Activated CD4-positive, alpha-beta memory T cell treated with anti-CD3 and anti-CD28 coated beads for 36 hours (primary cell): ENCODE results near the gene CDK14. TPM values are rescaled to one million over a fixed set of nuclear protein-coding genes. Genes with fewer than 3 reads are reported as not detected.

Experiments
- CTCF ChIA-PET: fragments of 350-600 bp; sonication (Branson Sonifier 250); formaldehyde crosslinking; loops from one replicate; lab custom pipeline; 2021; ENCODE audit warnings: antibody characterized with exemption, inconsistent platforms; lab: Charles Lee
- POLR2A ChIA-PET: fragments of 350-600 bp; sonication (Branson Sonifier 250); formaldehyde crosslinking; loops from one replicate; lab custom pipeline; 2021; ENCODE audit warnings: antibody characterized with exemption; lab: Charles Lee
- DNase-seq: peaks from one replicate; pipeline ENCODE4 v3.0.0-alpha.2; 2020
- H3K27ac Mint-ChIP-seq: one replicate; pipeline ENCODE4 v1.8.0; 2021; ENCODE audit warnings: mixed read lengths
- H3K27me3 Mint-ChIP-seq: one replicate; pipeline ENCODE4 v1.8.0; 2021; ENCODE audit warnings: mixed read lengths
- H3K36me3 Mint-ChIP-seq: one replicate; pipeline ENCODE4 v1.8.0; 2021; ENCODE audit warnings: mixed read lengths
- H3K4me1 Mint-ChIP-seq: one replicate; pipeline ENCODE4 v1.8.0; 2021; ENCODE audit warnings: low read depth, mixed read lengths
- H3K4me3 Mint-ChIP-seq: one replicate; pipeline ENCODE4 v1.8.0; 2021; ENCODE audit warnings: mild to moderate bottlenecking, mixed read lengths
- H3K9me3 Mint-ChIP-seq: one replicate; pipeline ENCODE4 v1.8.0; 2021; ENCODE audit warnings: mixed read lengths
- intact Hi-C: fragments of 100-400 bp; cut with micrococcal nuclease; formaldehyde crosslinking; loops from one replicate; pipeline ENCODE4 v1.15.1; 2023
- total RNA-seq, 2 experiments: library from RNA; stranded (reverse); gene quantifications; one replicate each; pipeline ENCODE4 v1.2.3, GENCODE V29; 2021

The CDK14 gene
- total RNA-seq, 2 experiments from 2014 or later: not detected

DNA sequence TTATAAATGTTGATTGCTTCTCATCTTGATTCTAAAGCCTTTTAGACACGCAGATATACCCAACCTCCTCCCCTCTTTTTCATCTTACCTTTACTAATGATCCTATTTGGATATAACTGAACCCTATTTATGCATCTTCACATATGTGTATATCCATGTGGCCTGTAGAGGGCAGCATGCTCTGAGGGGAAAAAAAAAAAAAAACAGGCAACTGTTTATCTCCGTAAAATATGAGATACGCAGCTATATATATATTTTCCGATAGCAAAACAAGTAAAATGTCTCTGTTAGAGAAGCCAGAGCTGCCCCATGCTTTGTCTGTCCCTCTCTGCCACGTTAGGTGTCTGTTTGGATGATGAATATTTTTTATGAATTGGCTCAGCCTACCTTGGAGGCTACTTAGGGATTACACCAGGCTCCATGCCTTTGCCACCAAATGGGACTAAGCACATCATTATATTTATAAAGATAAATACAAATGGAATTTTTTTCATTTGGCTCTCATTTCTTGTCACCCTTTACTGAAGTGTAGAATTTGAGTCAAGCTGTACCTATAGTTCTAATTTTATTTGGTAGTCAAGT, 493.4 kb downstream of the CDK14 start:
- Mint-ChIP-seq H3K27ac (no peak overlapping the region), H3K36me3 (no peaks in the 10 kb centered on the region), H3K4me3 (no peak overlapping the region), H3K9me3 (no peaks in the 10 kb centered on the region), H3K4me1 (peaks cover 10% of the 10 kb centered on the region), H3K27me3 (peaks cover 1% of the 10 kb centered on the region)
- no peak for DNase-seq
- ChIA-PET POLR2A (interaction anchor here (0.6 kb wide), 1 partner anchor 820 kb away, joined by 5 read pairs; no protein-coding TSS in a partner anchor), CTCF (interaction anchor here (1.0 to 1.6 kb wide), 3 partner anchors 17 to 634 kb away, joined by 3 read pairs; no protein-coding TSS in a partner anchor)
- intact Hi-C loops: loop anchor here (5.0 to 10.0 kb wide), 2 partner anchors 173 to 1045 kb away; partner anchors contain the start of genes CYP51A1 and FZD1

DNA sequence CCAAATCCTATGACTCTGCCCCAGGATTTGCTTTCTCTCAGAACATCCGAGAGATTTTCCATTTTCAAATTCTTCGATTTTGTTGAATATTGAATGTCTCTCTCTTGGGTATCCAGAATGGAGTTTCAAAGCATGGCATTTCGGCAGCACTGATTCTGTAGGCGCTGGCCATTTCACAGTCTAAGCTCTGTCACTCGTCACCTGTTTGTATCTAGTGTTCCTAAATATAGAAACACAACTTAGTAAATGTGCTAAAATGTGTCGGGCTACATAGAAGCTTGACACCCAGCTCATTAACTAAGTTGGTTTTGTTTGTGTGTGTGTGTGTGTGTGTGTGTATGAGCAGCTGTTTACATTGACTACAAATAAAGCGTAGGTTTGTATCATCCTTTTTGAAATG, 494.6 kb downstream of the CDK14 start:
- Mint-ChIP-seq H3K27me3 (peaks cover 4% of the 10 kb centered on the region), H3K27ac (no peak overlapping the region), H3K9me3 (no peaks in the 10 kb centered on the region), H3K4me3 (no peak overlapping the region), H3K36me3 (no peaks in the 10 kb centered on the region), H3K4me1 (no peaks in the 10 kb centered on the region)
- CTCF ChIA-PET: interaction anchor here (1.5 to 1.6 kb wide), 2 partner anchors 16 to 635 kb away, joined by 3 read pairs; no protein-coding TSS in a partner anchor
- POLR2A ChIA-PET: no interaction called here
- no peak for DNase-seq
- intact Hi-C loops: no loop called here

DNA sequence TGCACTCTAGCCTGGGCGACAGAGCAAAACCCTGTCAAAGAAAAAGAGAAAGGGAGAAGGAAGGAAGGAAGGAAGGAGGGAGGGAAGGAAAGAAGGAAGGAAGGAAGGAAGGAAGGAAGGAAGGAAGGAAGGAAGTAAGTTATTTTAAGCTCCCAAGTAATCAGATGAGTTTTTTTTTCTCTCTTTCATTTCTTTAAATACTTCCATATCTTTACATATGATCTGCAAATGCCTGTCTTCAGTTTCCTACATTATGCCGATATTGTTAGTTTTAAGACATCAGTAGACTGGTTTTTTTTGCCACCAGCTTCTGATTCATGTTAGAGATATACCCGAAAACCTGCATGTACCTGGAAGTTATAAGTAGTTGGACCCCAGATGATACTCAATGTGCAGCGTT, 495.5 kb downstream of the CDK14 start:
- Mint-ChIP-seq H3K27ac (no peak overlapping the region), H3K4me1 (no peaks in the 10 kb centered on the region), H3K27me3 (peaks cover 4% of the 10 kb centered on the region), H3K36me3 (no peaks in the 10 kb centered on the region), H3K9me3 (no peaks in the 10 kb centered on the region), H3K4me3 (no peak overlapping the region)
- ChIA-PET POLR2A (no interaction called here), CTCF (no interaction called here)
- intact Hi-C loops: no loop called here
- no peak for DNase-seq

DNA sequence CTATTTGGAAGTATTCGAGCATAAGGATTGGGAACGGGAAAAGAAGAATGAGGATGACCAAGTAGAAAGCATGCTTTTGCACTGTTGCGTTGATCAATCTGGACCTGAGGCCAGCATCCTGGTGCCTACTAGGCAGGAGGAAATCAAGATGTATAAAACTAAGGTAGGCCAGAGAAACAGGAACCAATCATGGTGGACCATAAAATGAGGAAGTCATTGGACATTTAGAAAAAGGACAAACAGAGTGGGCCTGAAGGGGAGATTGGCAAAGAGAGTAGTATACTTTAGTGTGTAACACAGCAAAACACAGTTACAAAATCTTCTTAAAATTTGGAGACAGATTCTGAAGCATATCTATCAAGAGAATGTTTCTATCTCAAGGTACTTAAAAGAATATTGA, 497.1 kb downstream of the CDK14 start:
- CTCF ChIA-PET: interaction anchor here (0.5 kb wide), 1 partner anchor 819 kb away, joined by 3 read pairs; no protein-coding TSS in a partner anchor
- H3K4me3 Mint-ChIP-seq: no peak overlapping the region
- H3K27me3 Mint-ChIP-seq: peaks cover 4% of the 10 kb centered on the region
- no peak overlapping the region for H3K27ac Mint-ChIP-seq
- no peaks in the 10 kb centered on the region for H3K9me3 Mint-ChIP-seq
- H3K36me3 Mint-ChIP-seq: no peaks in the 10 kb centered on the region
- intact Hi-C loops: no loop called here
- no peak for DNase-seq
- no peaks in the 10 kb centered on the region for H3K4me1 Mint-ChIP-seq
- POLR2A ChIA-PET: no interaction called here

DNA sequence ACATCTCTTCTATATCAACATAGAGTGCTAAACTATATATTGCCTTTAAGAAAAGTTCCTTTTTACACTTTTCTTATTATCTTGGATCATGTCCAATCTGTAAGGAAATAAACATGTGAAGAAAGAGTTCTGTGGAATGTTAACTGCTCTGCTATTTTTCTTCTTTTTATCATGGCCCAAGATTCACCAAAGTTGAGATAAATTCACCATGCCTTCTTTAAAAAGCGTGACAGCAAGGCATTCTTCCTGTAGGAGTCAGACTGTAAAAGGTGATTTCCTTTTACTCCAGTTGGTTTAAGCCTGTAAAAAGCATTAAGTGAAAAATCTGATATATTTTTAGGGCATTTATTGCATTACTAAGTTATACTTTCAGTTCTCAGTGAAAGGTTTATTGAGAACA, 502.4 kb downstream of the CDK14 start:
- Mint-ChIP-seq H3K4me3 (no peak overlapping the region), H3K36me3 (no peaks in the 10 kb centered on the region), H3K27me3 (peaks cover 3% of the 10 kb centered on the region), H3K27ac (no peak overlapping the region), H3K9me3 (no peaks in the 10 kb centered on the region), H3K4me1 (no peaks in the 10 kb centered on the region)
- CTCF ChIA-PET: no interaction called here
- DNase-seq: no peak
- intact Hi-C loops: no loop called here
- POLR2A ChIA-PET: no interaction called here

DNA sequence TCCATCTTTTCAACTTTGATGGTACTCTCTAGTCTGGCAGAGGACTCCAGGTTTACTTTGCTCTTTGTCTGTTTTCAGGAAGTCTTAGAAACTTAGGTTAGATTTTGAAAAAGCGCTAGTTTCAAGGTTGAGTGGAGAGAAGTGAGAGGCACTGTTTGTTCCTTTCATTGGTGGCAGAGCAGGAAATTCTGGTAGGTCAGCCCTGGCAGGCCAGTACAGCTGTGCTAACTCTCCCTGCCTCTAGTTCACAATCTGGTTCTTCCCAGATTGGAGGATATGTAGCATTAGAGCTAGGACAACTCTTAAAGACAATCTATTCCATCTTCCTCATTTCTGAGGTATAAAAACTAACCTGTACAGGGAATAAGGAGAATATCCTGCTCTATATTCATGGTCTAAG, 507.2 kb downstream of the CDK14 start:
- no peak overlapping the region for H3K27ac Mint-ChIP-seq
- CTCF ChIA-PET: no interaction called here
- no peaks in the 10 kb centered on the region for H3K36me3 Mint-ChIP-seq
- intact Hi-C loops: no loop called here
- H3K4me1 Mint-ChIP-seq: no peaks in the 10 kb centered on the region
- no peaks in the 10 kb centered on the region for H3K9me3 Mint-ChIP-seq
- H3K27me3 Mint-ChIP-seq: peaks cover 2% of the 10 kb centered on the region
- no peak for DNase-seq
- POLR2A ChIA-PET: no interaction called here
- no peak overlapping the region for H3K4me3 Mint-ChIP-seq

DNA sequence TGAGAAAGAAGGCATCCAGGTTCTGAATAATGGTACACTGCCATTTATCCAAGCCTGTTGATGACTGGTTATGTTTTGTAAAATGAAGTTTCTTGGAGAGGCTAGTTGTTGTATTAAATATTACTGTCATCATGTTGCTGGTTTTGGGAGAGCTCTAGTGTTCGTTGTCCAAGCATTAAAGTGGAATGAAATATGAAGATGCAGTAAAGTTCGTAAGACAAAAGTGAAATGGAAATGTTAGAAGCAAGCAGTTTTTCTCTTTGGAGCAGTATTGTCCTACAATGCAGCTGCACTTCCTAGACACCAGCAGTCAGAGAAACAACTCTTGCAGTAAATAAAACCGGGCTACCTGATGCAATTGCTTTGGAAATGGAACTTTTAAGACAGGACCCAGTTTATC, 511.3 kb downstream of the CDK14 start:
- no peak overlapping the region for H3K27ac Mint-ChIP-seq
- no peaks in the 10 kb centered on the region for H3K4me1 Mint-ChIP-seq
- H3K9me3 Mint-ChIP-seq: no peaks in the 10 kb centered on the region
- no peak for DNase-seq
- ChIA-PET POLR2A (no interaction called here), CTCF (interaction anchor here (1.1 kb wide), 1 partner anchor 17 kb away, joined by 3 read pairs; no protein-coding TSS in a partner anchor)
- intact Hi-C loops: no loop called here
- no peak overlapping the region for H3K4me3 Mint-ChIP-seq
- peaks cover 2% of the 10 kb centered on the region for H3K27me3 Mint-ChIP-seq
- no peaks in the 10 kb centered on the region for H3K36me3 Mint-ChIP-seq

DNA sequence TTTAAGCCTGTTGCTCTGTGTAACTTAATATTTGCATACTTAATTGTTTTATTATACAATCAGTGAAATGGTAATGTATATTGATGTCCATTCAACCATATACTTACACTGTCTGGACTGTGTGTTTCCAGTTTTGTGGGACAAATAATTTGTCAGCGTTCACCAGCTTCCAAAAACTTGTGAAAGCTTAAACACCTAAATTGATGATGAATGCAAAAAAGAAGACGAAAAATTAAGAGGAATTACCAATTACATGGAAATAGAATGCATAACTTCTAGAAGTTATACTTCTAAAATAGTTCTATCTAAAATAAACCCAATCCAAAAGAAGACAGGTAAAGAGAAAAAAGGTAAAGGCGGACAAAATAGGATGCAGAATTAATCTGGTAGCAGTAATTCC, 513.1 kb downstream of the CDK14 start:
- DNase-seq: no peak
- POLR2A ChIA-PET: no interaction called here
- intact Hi-C loops: no loop called here
- Mint-ChIP-seq H3K27ac (no peak overlapping the region), H3K4me3 (no peak overlapping the region), H3K9me3 (no peaks in the 10 kb centered on the region), H3K4me1 (no peaks in the 10 kb centered on the region), H3K36me3 (no peaks in the 10 kb centered on the region), H3K27me3 (peaks cover 2% of the 10 kb centered on the region)
- CTCF ChIA-PET: no interaction called here

DNA sequence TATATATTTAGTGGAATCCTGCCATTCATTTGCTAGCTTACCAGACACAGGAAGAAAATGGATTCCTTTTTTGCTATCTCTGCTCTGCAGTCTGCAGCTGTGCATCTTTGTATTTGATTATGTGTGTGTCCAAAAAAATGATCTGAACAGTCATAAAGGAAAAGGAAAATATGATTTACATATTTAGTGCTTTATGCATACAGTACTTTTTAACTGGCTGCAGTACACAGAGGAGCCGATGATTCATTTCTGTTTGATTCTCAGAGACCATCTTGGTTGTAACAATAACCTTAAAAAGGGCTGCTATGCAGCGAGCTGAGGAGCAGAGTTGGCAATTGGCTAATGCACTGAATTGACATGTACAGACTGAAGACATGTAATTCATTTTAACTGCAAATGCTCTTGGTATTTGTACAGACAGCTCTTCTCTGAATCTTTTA, 516.8 kb downstream of the CDK14 start:
- Mint-ChIP-seq H3K4me3 (no peak overlapping the region), H3K27me3 (no peaks in the 10 kb centered on the region), H3K36me3 (no peaks in the 10 kb centered on the region), H3K4me1 (no peaks in the 10 kb centered on the region), H3K9me3 (no peaks in the 10 kb centered on the region), H3K27ac (no peak overlapping the region)
- ChIA-PET CTCF (no interaction called here), POLR2A (no interaction called here)
- DNase-seq: no peak
- intact Hi-C loops: no loop called here

DNA sequence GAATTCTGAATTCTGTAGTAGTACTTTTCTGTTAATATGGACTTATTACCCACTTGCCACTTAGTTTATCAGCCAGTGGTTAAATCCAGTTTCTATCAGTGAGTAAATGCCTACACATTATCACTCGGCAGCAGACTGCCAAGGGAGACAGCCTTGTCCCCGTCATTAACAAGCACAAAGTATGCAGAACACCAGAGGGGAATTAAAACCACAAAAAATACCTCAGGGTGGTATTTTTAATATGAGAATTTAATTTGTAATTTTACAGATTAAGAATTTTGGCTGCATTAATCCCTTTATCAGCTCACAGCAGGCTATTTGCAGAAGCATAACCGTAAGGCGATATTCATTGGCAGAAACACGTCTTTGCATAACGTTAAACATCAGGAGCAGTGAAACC, 518.1 kb downstream of the CDK14 start:
- Mint-ChIP-seq H3K27ac (no peak overlapping the region), H3K4me3 (no peak overlapping the region), H3K9me3 (no peaks in the 10 kb centered on the region), H3K4me1 (no peaks in the 10 kb centered on the region), H3K27me3 (no peaks in the 10 kb centered on the region), H3K36me3 (no peaks in the 10 kb centered on the region)
- ChIA-PET POLR2A (no interaction called here), CTCF (no interaction called here)
- intact Hi-C loops: no loop called here
- no peak for DNase-seq

DNA sequence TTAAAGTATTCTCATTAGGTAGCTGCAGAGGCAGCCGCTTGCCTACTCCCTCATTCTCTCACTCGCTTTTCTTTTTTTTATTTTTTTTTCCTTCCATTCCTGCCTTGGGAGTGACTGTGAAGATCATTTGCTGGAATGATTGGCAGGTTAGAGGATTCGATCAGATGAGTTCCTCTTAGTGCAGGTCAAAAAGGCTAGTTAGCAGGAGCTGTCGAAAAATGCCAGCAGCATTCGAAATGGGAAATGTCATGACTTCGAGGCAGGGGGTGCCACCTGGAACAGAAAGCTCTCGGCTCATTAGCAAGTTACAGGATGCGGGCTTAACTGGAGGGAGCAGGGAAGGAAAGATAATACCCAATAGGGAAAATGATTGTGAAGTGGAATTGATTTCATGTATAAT, 530.6 kb downstream of the CDK14 start:
- POLR2A ChIA-PET: no interaction called here
- H3K36me3 Mint-ChIP-seq: no peaks in the 10 kb centered on the region
- DNase-seq: no peak
- CTCF ChIA-PET: no interaction called here
- no peaks in the 10 kb centered on the region for H3K9me3 Mint-ChIP-seq
- no peak overlapping the region for H3K27ac Mint-ChIP-seq
- no peaks in the 10 kb centered on the region for H3K4me1 Mint-ChIP-seq
- intact Hi-C loops: no loop called here
- no peak overlapping the region for H3K4me3 Mint-ChIP-seq
- H3K27me3 Mint-ChIP-seq: peaks cover 1% of the 10 kb centered on the region

DNA sequence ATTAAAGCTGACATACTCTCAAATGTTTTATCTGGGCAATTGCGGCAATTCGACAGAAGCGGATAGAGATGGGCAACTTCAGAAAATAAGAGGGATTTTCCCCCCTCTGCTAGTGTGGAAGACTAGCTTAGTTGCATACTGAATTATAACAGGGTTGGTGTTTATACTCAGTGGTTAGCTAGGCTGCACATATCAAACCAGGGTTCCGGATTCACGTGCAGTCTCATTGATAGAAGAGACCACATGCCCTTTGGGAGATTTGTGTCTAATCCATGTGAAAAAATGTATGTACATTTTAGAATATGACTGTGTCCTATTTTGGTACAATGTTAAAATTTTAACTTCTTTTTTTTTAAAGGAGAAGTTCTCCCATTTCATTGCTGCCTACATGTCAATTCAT, 531.2 kb downstream of the CDK14 start:
- POLR2A ChIA-PET: no interaction called here
- intact Hi-C loops: no loop called here
- Mint-ChIP-seq H3K4me1 (no peaks in the 10 kb centered on the region), H3K27me3 (peaks cover 1% of the 10 kb centered on the region), H3K4me3 (no peak overlapping the region), H3K27ac (no peak overlapping the region), H3K36me3 (no peaks in the 10 kb centered on the region), H3K9me3 (no peaks in the 10 kb centered on the region)
- CTCF ChIA-PET: interaction anchor here (0.9 kb wide), 1 partner anchor 38 kb away, joined by 3 read pairs; no protein-coding TSS in a partner anchor
- no peak for DNase-seq

DNA sequence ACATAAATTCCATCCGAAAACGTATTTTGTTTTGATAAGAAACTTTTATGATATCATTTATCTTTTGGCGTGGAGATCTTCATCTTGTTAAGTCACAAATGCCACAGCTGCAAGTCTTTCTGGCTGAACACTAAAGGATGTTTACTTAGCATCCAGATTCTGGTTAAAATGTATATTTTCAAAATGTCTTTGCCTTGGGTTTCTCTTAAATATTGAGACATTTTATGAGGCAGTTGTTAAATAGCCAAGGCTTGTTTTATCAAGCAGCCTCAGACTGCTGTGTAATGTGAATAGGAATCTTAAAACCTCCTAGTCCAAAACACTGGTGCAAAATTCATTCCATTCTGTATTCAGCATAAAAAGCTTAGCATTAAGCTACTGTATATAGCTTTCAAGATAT, 531.8 kb downstream of the CDK14 start:
- Mint-ChIP-seq H3K36me3 (no peaks in the 10 kb centered on the region), H3K27ac (no peak overlapping the region), H3K4me3 (no peak overlapping the region), H3K4me1 (no peaks in the 10 kb centered on the region), H3K27me3 (peaks cover 1% of the 10 kb centered on the region), H3K9me3 (no peaks in the 10 kb centered on the region)
- intact Hi-C loops: no loop called here
- DNase-seq: no peak
- ChIA-PET POLR2A (no interaction called here), CTCF (interaction anchor here (0.9 kb wide), 1 partner anchor 38 kb away, joined by 3 read pairs; no protein-coding TSS in a partner anchor)
